OCI-LY1 (cell line): ENCODE measurements around the gene DDX10.

Source experiments
- H2AFZ ChIP-seq: fragments of 200-600 bp; sonication (generic), shearing (Covaris generic); 2 replicates; pipeline ENCODE4 v1.6.0; 2014; ENCODE audit warnings: antibody characterized with exemption, mild to moderate bottlenecking, low read length
- H3F3A ChIP-seq: fragments of 200-600 bp; sonication (generic), shearing (Covaris generic); 2 replicates; pipeline ENCODE4 v1.6.0; 2014; ENCODE audit warnings: mild to moderate bottlenecking, antibody characterized with exemption, low read length, moderate library complexity; ENCODE audit not compliant: insufficient read depth
- H3K27ac ChIP-seq: fragments of 200-600 bp; sonication (generic); 2 replicates; pipeline ENCODE4 v1.5.1; 2014; ENCODE audit warnings: low read length, mixed run types, mild to moderate bottlenecking, low read depth; ENCODE audit not compliant: poor library complexity, severe bottlenecking
- H3K27me3 ChIP-seq: fragments of 200-600 bp; sonication (generic); 2 replicates; pipeline ENCODE4 v1.6.0; 2014; ENCODE audit warnings: antibody characterized with exemption, mild to moderate bottlenecking, low read length, moderate library complexity; ENCODE audit not compliant: insufficient read depth
- H3K36me3 ChIP-seq: fragments of 200-600 bp; sonication (generic); 2 replicates; pipeline ENCODE4 v1.6.1; 2014; ENCODE audit warnings: mild to moderate bottlenecking, antibody characterized with exemption, low read length, moderate library complexity, mixed read lengths; ENCODE audit not compliant: insufficient read depth
- H3K4me1 ChIP-seq: fragments of 200-600 bp; sonication (generic); 2 replicates; pipeline ENCODE4 v1.5.1; 2014; ENCODE audit warnings: mild to moderate bottlenecking, low read length, moderate library complexity; ENCODE audit not compliant: insufficient read depth, severe bottlenecking
- H3K4me2 ChIP-seq: fragments of 200-600 bp; sonication (generic), shearing (Covaris generic); 2 replicates; pipeline ENCODE4 v1.6.1; 2014; ENCODE audit warnings: low read length
- H3K4me3 ChIP-seq: fragments of 200-600 bp; sonication (generic); 2 replicates; pipeline ENCODE4 v1.5.1; 2014; ENCODE audit warnings: low read length, low read depth, mild to moderate bottlenecking, mixed read lengths; ENCODE audit not compliant: poor library complexity, severe bottlenecking
- H3K79me2 ChIP-seq: fragments of 200-600 bp; shearing (Covaris generic); 2 replicates; pipeline ENCODE4 v1.6.1; 2016; ENCODE audit warnings: mixed run types, low read length, mixed read lengths; ENCODE audit not compliant: insufficient read depth
- H3K9ac ChIP-seq: fragments of 200-600 bp; sonication (generic), shearing (Covaris generic); 2 replicates; pipeline ENCODE4 v1.6.1; 2014; ENCODE audit warnings: mild to moderate bottlenecking, low read length, mixed read lengths
- H3K9me2 ChIP-seq: fragments of 200-600 bp; sonication (generic), shearing (Covaris generic); 2 replicates; pipeline ENCODE4 v1.6.1; 2014; ENCODE audit warnings: low read depth, mild to moderate bottlenecking, low read length, mixed read lengths
- H3K9me3 ChIP-seq: fragments of 200-600 bp; shearing (Covaris generic); 2 replicates; pipeline ENCODE4 v1.6.1; 2014; ENCODE audit warnings: low read length, mixed read lengths
- H4K20me1 ChIP-seq: fragments of 200-600 bp; sonication (generic), shearing (Covaris generic); 2 replicates; pipeline ENCODE4 v1.6.0; 2016; ENCODE audit warnings: mild to moderate bottlenecking, low read length; ENCODE audit not compliant: insufficient read depth
- EZH2 ChIP-seq: fragments of 200-600 bp; sonication (generic), shearing (Covaris generic); IDR thresholded peaks from 2 replicates; pipeline ENCODE4 v1.8.0; 2017; ENCODE audit warnings: borderline replicate concordance, mixed run types, mild to moderate bottlenecking, antibody characterized with exemption, low read length, moderate library complexity, mixed read lengths
- TF ChIP-seq, protein P1 (sequence below): fragments of 200-600 bp; sonication (generic), shearing (Covaris generic); IDR thresholded peaks from 2 replicates; pipeline ENCODE4 v1.5.1; 2017; ENCODE audit warnings: mild to moderate bottlenecking, antibody characterized with exemption, low read length, moderate library complexity, mixed read lengths

The DDX10 gene

DNA sequence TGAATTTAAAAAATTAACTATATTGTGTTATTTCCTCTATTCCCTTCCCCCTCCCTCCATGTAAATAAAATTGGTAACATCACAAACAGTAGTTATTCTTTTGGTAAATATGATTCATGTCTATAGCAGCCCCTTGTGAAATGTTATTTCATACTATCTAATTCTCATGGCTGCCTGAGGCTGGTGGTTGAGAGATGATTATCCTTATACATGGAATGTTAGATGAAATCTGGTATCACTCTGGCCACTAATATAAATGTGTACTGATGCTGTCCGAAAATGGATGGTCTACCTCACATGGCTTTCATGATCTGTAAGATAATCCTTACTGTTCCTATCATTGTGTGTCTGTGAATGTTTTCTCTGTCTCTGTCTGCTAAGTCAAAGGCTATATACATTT, 46.3 kb upstream of the DDX10 start:
- Histone ChIP-seq H3K27ac (no peak overlapping the region), H3K9me3 (no peaks in the 10 kb centered on the region), H3K4me3 (no peak overlapping the region), H2AFZ (no peak overlapping the region), H3F3A (no peaks in the 10 kb centered on the region), H3K4me2 (no peak overlapping the region), H3K4me1 (no peaks in the 10 kb centered on the region), H3K27me3 (no peaks in the 10 kb centered on the region), H3K9me2 (no peaks in the 10 kb centered on the region), H3K79me2 (no peaks in the 10 kb centered on the region), H4K20me1 (no peaks in the 10 kb centered on the region), H3K36me3 (no peaks in the 10 kb centered on the region), H3K9ac (no peak overlapping the region)
- TF ChIP-seq, protein P1, sequence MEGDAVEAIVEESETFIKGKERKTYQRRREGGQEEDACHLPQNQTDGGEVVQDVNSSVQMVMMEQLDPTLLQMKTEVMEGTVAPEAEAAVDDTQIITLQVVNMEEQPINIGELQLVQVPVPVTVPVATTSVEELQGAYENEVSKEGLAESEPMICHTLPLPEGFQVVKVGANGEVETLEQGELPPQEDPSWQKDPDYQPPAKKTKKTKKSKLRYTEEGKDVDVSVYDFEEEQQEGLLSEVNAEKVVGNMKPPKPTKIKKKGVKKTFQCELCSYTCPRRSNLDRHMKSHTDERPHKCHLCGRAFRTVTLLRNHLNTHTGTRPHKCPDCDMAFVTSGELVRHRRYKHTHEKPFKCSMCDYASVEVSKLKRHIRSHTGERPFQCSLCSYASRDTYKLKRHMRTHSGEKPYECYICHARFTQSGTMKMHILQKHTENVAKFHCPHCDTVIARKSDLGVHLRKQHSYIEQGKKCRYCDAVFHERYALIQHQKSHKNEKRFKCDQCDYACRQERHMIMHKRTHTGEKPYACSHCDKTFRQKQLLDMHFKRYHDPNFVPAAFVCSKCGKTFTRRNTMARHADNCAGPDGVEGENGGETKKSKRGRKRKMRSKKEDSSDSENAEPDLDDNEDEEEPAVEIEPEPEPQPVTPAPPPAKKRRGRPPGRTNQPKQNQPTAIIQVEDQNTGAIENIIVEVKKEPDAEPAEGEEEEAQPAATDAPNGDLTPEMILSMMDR, result no peak
- no peak for TF ChIP-seq EZH2

DNA sequence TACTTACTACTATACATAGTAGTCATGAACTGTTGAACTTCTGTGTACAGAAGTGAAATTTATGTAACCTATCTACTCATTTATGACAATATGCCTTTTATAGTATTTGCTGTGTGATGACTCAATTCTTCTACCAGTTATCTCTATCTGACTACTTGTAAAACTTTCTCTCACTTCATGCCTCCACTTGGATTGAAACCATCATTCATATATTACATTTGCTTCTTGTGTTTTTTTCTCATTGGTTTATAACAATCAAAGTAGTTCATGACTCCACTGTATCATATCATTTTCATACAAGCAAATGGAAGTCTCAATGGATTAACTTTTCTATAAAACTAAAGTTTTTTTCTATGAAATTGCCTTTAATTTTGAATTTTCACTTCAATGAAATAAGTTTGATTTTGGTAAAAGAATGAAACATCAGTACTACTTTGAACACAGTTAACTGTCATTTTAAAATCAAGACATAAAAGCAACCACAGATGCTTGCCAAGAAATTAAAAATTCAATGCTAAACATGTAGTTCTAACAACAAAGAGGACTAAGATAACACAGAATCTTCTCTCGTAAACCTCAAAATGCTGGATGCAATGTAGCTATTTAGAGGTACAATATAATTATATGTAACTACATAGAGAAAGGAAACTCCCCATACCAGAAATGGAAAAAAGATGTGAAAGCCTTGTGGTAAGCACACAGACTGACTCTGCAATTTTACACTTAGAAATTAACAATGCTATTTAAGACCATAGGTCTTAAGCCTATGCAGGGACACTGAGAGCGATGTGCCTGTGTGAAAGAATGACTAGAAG, 43.7 kb upstream of the DDX10 start:
- Histone ChIP-seq H3K27me3 (no peaks in the 10 kb centered on the region), H4K20me1 (no peaks in the 10 kb centered on the region), H3K27ac (no peak overlapping the region), H3K9me3 (no peaks in the 10 kb centered on the region), H3K4me2 (no peak overlapping the region), H3K4me1 (no peaks in the 10 kb centered on the region), H3K79me2 (no peaks in the 10 kb centered on the region), H2AFZ (no peak overlapping the region), H3K9me2 (no peaks in the 10 kb centered on the region), H3K4me3 (no peak overlapping the region), H3K36me3 (no peaks in the 10 kb centered on the region), H3F3A (no peaks in the 10 kb centered on the region), H3K9ac (no peak overlapping the region)
- TF ChIP-seq, protein P1, result no peak
- TF ChIP-seq EZH2, result no peak

DNA sequence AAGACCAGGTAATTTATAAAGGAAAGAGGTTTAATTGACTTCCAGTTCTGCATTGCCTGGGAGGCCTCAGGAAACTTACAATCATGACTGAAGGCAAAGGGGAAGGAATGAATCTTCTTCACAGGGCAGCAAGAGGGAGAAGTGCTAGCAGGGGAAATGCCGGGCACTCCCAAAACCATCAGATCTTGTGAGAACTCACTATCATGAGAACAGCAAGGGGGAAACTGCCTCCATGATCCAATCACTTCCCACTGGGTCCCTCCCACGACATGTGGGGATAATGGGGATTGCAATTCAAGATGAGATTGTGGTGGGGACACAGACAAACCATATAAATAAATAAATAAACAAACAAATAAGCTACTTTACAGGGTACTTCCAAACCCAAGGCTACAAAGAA, 42.5 kb upstream of the DDX10 start:
- no peak for TF ChIP-seq EZH2
- TF ChIP-seq, protein P1, result no peak
- no peaks in the 10 kb centered on the region for H3K4me1 ChIP-seq
- H3K27me3 ChIP-seq, result no peaks in the 10 kb centered on the region
- no peak overlapping the region for H3K27ac ChIP-seq
- no peak overlapping the region for H3K4me2 ChIP-seq
- H3K36me3 ChIP-seq, result no peaks in the 10 kb centered on the region
- no peak overlapping the region for H2AFZ ChIP-seq
- H3K79me2 ChIP-seq, result no peaks in the 10 kb centered on the region
- H3K9ac ChIP-seq, result no peak overlapping the region
- H3F3A ChIP-seq, result no peaks in the 10 kb centered on the region
- no peaks in the 10 kb centered on the region for H4K20me1 ChIP-seq
- H3K4me3 ChIP-seq, result no peak overlapping the region
- no peaks in the 10 kb centered on the region for H3K9me2 ChIP-seq
- no peaks in the 10 kb centered on the region for H3K9me3 ChIP-seq
